G401.6 (cell line): Measurements from ENCODE around the gene ANKRD33B.

Experiments
- FAIRE-seq: peaks from 2 replicates; lab custom pipeline; 2012; peaks lifted over from hg19 to GRCh38; lab: Jason Lieb, UNC

Gene ANKRD33B

DNA sequence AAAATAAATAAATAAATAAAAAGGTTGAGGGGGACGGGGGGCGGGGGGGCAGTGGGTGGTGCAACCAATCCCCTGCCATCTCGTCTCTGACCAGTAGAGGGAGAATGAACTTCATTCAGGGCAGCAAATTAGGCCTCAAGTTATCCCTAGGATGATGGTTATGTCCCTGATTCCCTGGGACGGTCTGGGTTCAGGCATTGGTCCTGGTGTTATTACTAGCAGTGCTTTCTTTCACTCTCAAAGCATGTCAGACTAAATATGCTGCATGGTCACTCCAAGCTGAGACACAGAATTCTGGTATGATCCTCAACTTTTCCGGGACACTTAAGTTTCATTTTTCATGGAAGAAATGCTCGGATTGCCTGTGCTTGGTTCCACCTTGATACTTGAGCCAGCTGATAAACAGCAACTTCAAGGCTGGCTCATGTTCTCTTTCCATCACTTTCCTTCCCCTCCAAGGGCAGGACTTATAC is 137.7 kb downstream of the ANKRD33B start:
- no peak for FAIRE-seq

DNA sequence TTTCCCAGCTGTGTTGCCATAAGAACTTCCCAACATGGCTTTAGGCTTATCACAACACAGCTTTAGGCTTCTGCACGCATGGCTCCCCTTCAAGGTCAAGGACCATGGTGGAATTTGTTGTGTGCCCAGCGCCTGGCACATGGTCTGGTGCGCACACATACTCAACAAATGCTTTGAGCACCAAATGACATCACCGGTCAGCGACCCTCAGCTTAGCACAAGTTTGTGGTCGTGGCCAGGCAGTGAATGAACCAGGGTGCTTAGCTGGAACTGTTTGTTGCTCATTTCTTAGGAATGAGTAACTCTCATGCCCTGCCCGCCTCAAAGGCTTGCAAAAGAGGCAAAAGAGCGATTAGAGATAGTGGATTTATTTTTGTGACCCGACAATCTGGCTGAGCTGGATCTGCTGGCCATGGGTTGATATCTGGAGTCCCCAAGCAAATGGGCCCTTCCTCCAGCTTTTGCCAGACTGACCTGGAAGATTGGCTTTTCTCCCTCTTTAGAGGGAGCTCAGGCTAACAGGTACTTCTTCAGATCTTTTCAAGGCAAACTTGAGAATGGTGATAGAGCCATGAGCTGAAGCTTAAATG is 138.3 kb downstream of the ANKRD33B start:
- FAIRE-seq, result no peak

DNA sequence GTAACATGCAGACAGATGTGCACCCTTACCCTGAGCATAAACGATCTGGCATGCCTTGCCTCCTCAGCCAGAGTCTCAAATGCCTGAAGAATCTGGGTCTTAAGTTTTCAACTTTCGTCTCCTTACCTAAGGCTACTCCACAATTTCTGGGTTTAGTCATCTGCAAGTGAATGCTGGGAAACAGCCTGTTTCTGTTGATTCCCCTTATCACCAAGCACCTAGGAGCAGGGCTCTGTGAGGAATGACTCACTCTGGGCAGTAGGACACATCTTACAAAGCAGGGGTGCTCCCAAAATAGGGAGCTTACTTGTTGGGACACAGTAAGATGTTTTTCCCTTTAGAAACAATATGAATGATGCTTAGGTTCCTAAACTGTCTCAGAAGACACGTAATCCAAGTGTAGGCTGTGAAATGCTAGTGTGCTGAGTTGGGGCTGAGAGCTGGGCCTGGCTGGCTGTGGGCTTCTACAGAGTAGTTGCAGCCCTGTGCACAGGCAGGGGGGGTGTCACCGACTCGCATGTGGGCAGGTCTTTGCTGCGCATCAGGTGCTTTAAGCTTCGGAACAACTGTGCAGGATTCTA is 139.1 kb downstream of the ANKRD33B start:
- no peak for FAIRE-seq

DNA sequence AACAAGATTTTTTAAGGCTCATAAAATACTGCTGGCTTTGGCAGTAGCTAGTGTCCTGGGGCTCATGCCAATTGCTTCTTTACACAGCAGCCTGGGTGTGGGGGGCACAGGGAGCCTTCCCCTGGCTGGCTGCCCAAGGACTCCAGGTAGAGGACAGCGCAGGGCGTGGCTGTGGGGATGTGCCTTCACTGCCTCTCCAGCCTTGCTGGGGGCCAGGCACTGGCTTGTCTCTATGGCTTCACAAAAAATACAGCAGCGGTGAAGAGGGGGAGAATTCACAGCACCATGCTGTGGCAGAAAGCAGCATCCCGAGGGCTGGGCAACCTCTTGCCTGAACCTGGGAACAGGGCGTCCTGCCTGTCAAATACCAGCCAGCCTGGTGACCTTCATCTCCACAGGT is 139.8 kb downstream of the ANKRD33B start:
- no peak for FAIRE-seq

DNA sequence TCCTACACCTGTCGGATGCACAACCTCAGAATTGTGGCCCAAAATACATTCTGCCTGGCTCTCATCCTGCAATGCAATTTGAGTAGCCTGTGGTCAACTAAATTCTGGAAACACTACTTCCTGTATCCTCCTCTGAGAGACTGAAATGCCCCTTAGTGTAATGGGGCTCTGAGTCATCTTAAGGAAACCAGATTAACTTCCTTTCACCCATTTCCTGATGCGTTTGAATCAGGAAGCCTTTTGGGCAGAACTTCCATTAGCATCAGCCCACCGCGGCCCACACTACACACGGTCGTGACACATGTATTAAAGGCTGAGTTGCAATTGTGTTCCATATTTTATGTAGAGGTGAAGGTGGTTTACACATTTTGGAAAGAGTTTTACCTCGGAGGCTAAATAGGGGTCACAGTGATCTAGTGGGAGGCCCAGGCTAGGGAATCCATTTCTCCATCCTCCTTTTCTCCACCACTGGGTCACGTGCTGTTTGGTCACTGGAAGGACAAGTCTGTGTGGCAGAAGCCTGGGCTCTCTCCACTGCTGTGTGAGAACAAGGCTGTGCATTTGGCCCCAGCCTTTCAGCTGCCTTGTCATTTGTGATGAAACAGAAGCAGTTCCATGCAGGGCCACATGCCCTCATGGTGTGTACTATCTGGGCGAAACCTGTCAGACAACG is 141.2 kb downstream of the ANKRD33B start:
- no peak for FAIRE-seq

DNA sequence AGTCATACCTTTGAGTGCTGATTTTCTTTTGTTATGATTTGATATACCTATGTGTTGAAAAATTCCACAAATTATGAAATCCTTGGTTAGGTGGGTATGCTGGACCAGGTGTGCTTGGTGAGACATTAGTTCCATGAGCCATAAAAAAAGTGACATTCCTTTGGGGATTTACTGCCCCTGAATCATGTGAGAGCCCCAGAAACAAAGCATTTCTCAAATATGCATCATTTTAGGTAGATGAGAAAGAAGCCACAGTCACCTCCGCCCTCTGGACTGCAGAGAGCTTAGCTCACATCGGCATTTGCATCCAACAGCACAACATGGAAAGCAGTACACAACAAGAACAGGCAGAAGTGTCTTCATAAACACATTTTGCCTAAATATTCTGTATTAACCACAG is 141.9 kb downstream of the ANKRD33B start:
- FAIRE-seq, result no peak

DNA sequence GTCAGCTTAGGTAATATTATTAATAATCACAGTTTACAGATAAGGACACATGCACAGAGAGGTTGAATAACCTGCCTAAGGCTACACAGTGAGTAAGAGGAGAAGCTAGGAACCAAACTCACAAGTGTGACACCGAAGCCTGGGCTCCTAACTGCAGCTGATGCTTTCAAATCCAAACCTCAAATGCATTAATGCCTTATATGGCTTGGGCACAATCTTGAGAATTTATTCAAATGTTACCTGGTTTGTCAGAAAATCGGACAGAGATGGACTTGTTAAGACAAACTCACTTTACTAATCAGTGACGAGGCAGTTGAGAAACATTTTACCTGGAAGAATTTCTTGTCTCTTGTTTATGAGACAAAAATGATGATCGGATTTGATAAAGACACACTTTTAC is 142.5 kb downstream of the ANKRD33B start:
- FAIRE-seq, result no peak
